ENCODE results near the gene KLHDC8B. TPM values are rescaled to one million over a fixed set of nuclear protein-coding genes. Genes with fewer than 3 reads are reported as not detected.

Gene KLHDC8B
- total RNA-seq, 4 donors from 2014 or later, result 4.5 to 23.5 (median 13.4) TPM

DNA sequence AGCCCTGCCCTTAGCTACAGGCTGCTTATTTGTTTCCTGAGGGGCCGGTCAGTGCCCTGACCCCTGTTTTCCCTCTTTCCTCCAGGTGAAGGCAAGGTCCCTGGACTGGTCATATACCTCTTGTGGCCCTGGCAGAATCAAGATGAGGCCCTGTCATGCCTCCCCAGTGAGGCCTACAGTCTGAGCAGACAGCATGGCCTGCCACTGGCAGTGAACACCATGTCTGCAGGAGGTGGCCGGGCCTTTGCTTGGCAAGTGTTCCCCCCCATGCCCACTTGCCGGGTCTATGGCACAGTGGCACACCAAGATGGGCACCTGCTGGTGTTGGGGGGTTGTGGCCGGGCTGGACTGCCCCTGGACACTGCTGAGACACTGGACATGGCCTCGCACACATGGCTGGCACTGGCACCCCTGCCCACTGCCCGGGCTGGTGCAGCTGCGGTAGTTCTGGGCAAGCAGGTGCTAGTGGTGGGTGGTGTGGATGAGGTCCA lies 1.2 kb downstream of the KLHDC8B start:
- intact Hi-C loops (cut with DNase I; ENCODE audit: low total_unique reads), result loop anchor here (5.0 kb wide), 1 partner anchor 105 kb away; the partner anchor contains the start of gene C3orf62

DNA sequence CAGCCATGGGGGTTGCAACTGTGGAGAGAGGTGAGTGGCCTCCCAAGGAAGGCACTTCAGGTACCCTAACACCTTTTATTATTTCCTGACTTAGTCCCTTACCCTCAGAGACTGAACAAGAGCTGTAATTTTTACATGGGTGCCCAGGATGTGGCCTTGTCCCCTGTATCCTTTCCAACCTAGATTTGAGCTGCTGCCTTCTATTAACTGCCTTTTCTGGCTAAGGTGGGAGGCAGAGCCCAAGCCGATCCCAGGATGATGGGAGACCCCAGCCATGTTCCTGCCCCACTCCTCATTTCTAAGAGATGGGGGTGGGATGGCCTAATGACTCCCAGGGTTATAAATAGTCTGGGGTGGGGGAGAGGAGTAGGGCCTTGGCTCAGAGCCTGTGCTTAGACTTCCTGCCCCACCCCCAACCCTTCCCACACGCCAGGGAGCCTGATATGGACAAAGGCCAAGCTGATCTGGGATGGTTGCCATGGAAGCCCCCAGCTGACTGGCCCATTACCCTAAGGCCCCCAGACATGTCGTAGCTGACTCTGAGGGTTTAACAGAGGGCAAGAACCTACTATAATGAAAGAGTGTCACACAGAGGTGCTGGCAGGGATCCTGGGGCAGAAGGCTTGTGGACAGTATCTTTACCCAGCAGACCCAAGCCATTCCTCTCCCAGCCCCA lies 1.9 kb downstream of the KLHDC8B start:
- peak; percentile 36 for DNase-seq
- 21% methylated on average over 3 of the region's 3 CpGs; no CpG with 5 or more reads in 1 of the 2 donors for WGBS, 2 donors (ENCODE audit: low coverage in 1 of 2)
- intact Hi-C loops (cut with DNase I; ENCODE audit: low total_unique reads), result loop anchor here (5.0 kb wide), 1 partner anchor 104 kb away; the partner anchor contains the start of gene C3orf62
- H3K27me3 ChIP-seq, result no peaks in the 10 kb centered on the region
- peaks cover 8 to 36% (median 31%) of the 10 kb centered on the region in 4 donors for H3K4me1 ChIP-seq
- H3K36me3 ChIP-seq, result no peaks in the 10 kb centered on the region
- H3K27ac ChIP-seq, result peak overlapping the region; percentile 66 to 88 (median 83)
- no peak for TF ChIP-seq POLR2A (IDR thresholded peaks at IDR 0.05)
- no peak for TF ChIP-seq EP300 (IDR thresholded peaks at IDR 0.05; ENCODE audit: low read depth)
- TF ChIP-seq, protein P1, sequence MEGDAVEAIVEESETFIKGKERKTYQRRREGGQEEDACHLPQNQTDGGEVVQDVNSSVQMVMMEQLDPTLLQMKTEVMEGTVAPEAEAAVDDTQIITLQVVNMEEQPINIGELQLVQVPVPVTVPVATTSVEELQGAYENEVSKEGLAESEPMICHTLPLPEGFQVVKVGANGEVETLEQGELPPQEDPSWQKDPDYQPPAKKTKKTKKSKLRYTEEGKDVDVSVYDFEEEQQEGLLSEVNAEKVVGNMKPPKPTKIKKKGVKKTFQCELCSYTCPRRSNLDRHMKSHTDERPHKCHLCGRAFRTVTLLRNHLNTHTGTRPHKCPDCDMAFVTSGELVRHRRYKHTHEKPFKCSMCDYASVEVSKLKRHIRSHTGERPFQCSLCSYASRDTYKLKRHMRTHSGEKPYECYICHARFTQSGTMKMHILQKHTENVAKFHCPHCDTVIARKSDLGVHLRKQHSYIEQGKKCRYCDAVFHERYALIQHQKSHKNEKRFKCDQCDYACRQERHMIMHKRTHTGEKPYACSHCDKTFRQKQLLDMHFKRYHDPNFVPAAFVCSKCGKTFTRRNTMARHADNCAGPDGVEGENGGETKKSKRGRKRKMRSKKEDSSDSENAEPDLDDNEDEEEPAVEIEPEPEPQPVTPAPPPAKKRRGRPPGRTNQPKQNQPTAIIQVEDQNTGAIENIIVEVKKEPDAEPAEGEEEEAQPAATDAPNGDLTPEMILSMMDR (IDR thresholded peaks at IDR 0.05), result no peak
- TF ChIP-seq POLR2AphosphoS5 (IDR thresholded peaks at IDR 0.05), result no peak
- in situ Hi-C loops (cut with MboI; ENCODE audit: low pct_ligation_motif_present in 1 of 4, low pct_unique_long_range_greater_than_20kb in 1 of 4, low sequenced_read_pairs in 3 of 4), result loop anchor here in 2 of 4 donors (25.0 kb wide), 1 partner anchor 264 kb away; the partner anchor contains the start of gene NICN1 (in 2 of the 2)
- peak overlapping the region in 2 of 4 donors; percentile 59 to 66 for H3K4me3 ChIP-seq
- H3K9me3 ChIP-seq, result no peaks in the 10 kb centered on the region

More for the DNA sequence above, 1.2 kb downstream of the KLHDC8B start:
- TF ChIP-seq POLR2A (IDR thresholded peaks at IDR 0.05) (no peak), EP300 (IDR thresholded peaks at IDR 0.05; ENCODE audit: low read depth) (no peak), POLR2AphosphoS5 (IDR thresholded peaks at IDR 0.05) (no peak)
- TF ChIP-seq, protein P1 (IDR thresholded peaks at IDR 0.05), result no peak
- 67% methylated on average over 5 of the region's 7 CpGs; no CpG with 5 or more reads in 1 of the 2 donors for WGBS, 2 donors (ENCODE audit: low coverage in 1 of 2)
- no peaks in the 10 kb centered on the region for H3K36me3 ChIP-seq
- no peak for DNase-seq
- H3K4me3 ChIP-seq, result peak overlapping the region in 3 of 4 donors; percentile 55 to 66 (median 59)
- H3K27ac ChIP-seq, result peak overlapping the region; percentile 66 to 88 (median 83)
- H3K27me3 ChIP-seq, result no peaks in the 10 kb centered on the region
- in situ Hi-C loops (cut with MboI; ENCODE audit: low pct_ligation_motif_present in 1 of 4, low pct_unique_long_range_greater_than_20kb in 1 of 4, low sequenced_read_pairs in 3 of 4), result loop anchor here in 2 of 4 donors (25.0 kb wide), 1 partner anchor 265 kb away; the partner anchor contains the start of gene NICN1 (in 2 of the 2)
- H3K9me3 ChIP-seq, result no peaks in the 10 kb centered on the region
- H3K4me1 ChIP-seq, result peaks cover 8 to 36% (median 31%) of the 10 kb centered on the region in 4 donors

DNA sequence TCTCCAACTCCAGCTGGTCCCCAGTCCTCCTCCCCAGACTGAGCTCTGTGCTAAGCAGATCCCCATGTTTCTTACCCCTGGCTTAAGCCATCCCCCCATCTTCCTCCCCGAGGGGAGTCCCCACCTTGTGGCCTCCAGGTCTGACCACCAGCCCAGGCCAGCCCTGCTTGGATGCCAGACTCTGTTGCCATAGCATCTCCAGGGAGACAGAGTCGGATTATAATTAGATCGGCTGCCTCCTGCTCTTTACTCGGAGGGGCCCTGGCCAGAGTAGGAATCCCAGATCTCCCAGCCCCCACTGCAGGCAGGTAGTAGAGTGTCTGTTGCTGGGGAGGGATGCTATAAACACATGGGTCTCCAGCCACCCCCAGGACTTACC lies 2.4 kb downstream of the KLHDC8B start:
- Histone ChIP-seq H3K27me3 (no peaks in the 10 kb centered on the region), H3K9me3 (no peaks in the 10 kb centered on the region), H3K4me1 (peaks cover 8 to 36% (median 31%) of the 10 kb centered on the region in 4 donors), H3K27ac (peak overlapping the region; percentile 66 to 88 (median 83)), H3K4me3 (no peak overlapping the region), H3K36me3 (no peaks in the 10 kb centered on the region)
- TF ChIP-seq POLR2AphosphoS5 (IDR thresholded peaks at IDR 0.05), result no peak
- no peak for TF ChIP-seq EP300 (IDR thresholded peaks at IDR 0.05; ENCODE audit: low read depth)
- TF ChIP-seq POLR2A (IDR thresholded peaks at IDR 0.05), result no peak
- TF ChIP-seq, protein P1 (IDR thresholded peaks at IDR 0.05), result no peak
- intact Hi-C loops (cut with DNase I; ENCODE audit: low total_unique reads) (loop anchor here (5.0 kb wide), 1 partner anchor 104 kb away; the partner anchor contains the start of gene C3orf62), in situ Hi-C loops (cut with MboI; ENCODE audit: low pct_ligation_motif_present in 1 of 4, low pct_unique_long_range_greater_than_20kb in 1 of 4, low sequenced_read_pairs in 3 of 4) (loop anchor here in 2 of 4 donors (25.0 kb wide), 1 partner anchor 264 kb away; the partner anchor contains the start of gene NICN1 (in 2 of the 2))
- no peak for DNase-seq
- 51% methylated on average over 4 of the region's 4 CpGs; no CpG with 5 or more reads in 1 of the 2 donors for WGBS, 2 donors (ENCODE audit: low coverage in 1 of 2)

DNA sequence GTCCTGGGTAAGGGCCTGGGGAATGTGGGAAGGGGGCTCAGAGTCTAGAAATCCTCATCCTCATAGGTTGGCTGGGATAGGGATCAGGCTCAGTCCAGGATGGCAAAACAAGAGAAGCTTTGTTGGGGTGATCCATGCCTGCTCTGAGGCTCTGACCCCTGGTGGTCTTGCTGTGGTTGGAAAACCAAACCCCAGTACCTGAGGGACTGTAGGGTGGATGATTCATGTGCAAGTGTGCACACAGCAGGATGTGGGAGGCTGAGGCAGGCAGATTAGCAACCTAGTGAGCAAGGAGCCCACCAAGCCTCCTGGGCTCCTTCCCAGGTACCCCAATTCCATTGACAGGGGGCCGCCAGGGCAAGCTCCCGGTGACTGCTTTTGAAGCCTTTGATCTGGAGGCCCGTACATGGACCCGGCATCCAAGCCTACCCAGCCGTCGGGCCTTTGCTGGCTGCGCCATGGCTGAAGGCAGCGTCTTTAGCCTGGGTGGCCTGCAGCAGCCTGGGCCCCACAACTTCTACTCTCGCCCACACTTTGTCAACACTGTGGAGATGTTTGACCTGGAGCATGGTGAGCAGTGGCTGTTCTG lies 3.1 kb downstream of the KLHDC8B start:
- Histone ChIP-seq H3K4me1 (peaks cover 8 to 36% (median 31%) of the 10 kb centered on the region in 4 donors), H3K27ac (peak overlapping the region in 2 of 4 donors; percentile 66 to 88), H3K36me3 (no peaks in the 10 kb centered on the region), H3K27me3 (no peaks in the 10 kb centered on the region), H3K9me3 (no peaks in the 10 kb centered on the region), H3K4me3 (no peak overlapping the region)
- in situ Hi-C loops (cut with MboI; ENCODE audit: low pct_ligation_motif_present in 1 of 4, low pct_unique_long_range_greater_than_20kb in 1 of 4, low sequenced_read_pairs in 3 of 4), result loop anchor here in 2 of 4 donors (25.0 kb wide), 1 partner anchor 263 kb away; the partner anchor contains the start of gene NICN1 (in 2 of the 2)
- 98 to 100% methylated on average over 1 to 9 of the region's 9 CpGs for WGBS, 2 donors (ENCODE audit: low coverage in 1 of 2)
- intact Hi-C loops (cut with DNase I; ENCODE audit: low total_unique reads), result loop anchor here (5.0 kb wide), 1 partner anchor 103 kb away; the partner anchor contains the start of gene C3orf62
- TF ChIP-seq, protein P1 (IDR thresholded peaks at IDR 0.05), result no peak
- no peak for TF ChIP-seq POLR2A (IDR thresholded peaks at IDR 0.05)
- TF ChIP-seq EP300 (IDR thresholded peaks at IDR 0.05; ENCODE audit: low read depth), result no peak
- no peak for TF ChIP-seq POLR2AphosphoS5 (IDR thresholded peaks at IDR 0.05)
- no peak for DNase-seq
